Mammary epithelial cell (primary cell): ENCODE results near the gene SOAT2.

Experiments
- CTCF ChIP-seq, 2 donors: IDR thresholded peaks in 1 of 2; conservative IDR thresholded peaks in 1 of 2; 2 replicates each; pipeline ENCODE4 v1.5.1; 2011 to 2012; ENCODE audit warnings: inconsistent platforms in 2 of 2, low read length in 2 of 2, mild to moderate bottlenecking in 2 of 2, control low read depth in 1 of 2, low read depth in 1 of 2; ENCODE audit not compliant: insufficient read depth in 1 of 2; ENCODE audit errors: extremely low read depth in 1 of 2
- EZH2 ChIP-seq: IDR thresholded peaks from 2 replicates; pipeline ENCODE4 v1.6.1; 2012; ENCODE audit warnings: low read length, inconsistent platforms, borderline replicate concordance

GRCh38 chr12:53067993-53068770 lies 35.1 kb upstream of the SOAT2 start:
- TF ChIP-seq CTCF (conservative IDR thresholded peaks at IDR 0.05 in 1 of 2, IDR thresholded peaks at IDR 0.05 in 1 of 2; ENCODE audit: extremely low read depth in 1 of 2, insufficient read depth in 1 of 2, low read depth in 1 of 2, low read length in 2 of 2), result no peak
- TF ChIP-seq EZH2, result no peak
